B cell (primary cell): Measurements from ENCODE around the gene C11orf54. TPM values are rescaled to one million over a fixed set of nuclear protein-coding genes. Genes with fewer than 3 reads are reported as not detected.

Source experiments
- ATAC-seq: fragments of 200-7000 bp; cut with Tn5 transposase; one replicate; pipeline ENCODE4 v1.10.0; 2021; ENCODE audit warnings: low read depth, mild to moderate bottlenecking, moderate number of reproducible peaks, moderate library complexity
- CTCF ChIA-PET: fragments of 350-600 bp; sonication (Branson Sonifier 250); formaldehyde crosslinking; loops from one replicate; lab custom pipeline; 2021; ENCODE audit warnings: antibody characterized with exemption, inconsistent platforms; lab: Charles Lee
- POLR2A ChIA-PET: fragments of 350-600 bp; sonication (Branson Sonifier 250); formaldehyde crosslinking; loops from one replicate; lab custom pipeline; 2021; ENCODE audit warnings: antibody characterized with exemption; lab: Charles Lee
- DNase-seq: peaks from one replicate; pipeline ENCODE4 v3.0.0; 2013
- H2AFZ ChIP-seq: 2 replicates; pipeline ENCODE4 v1.6.1; 2012; ENCODE audit warnings: mild to moderate bottlenecking, low read depth, low read length; ENCODE audit not compliant: insufficient read depth, poor library complexity, severe bottlenecking
- H3K27ac ChIP-seq, 2 donors: 1 replicate in 1 of 2; 2 replicates in 1 of 2; pipeline ENCODE4 v1.5.1; 2012 to 2013; ENCODE audit warnings: low read length in 2 of 2, mild to moderate bottlenecking in 2 of 2, moderate library complexity in 1 of 2
- H3K27me3 ChIP-seq, 4 experiments: fragments of 200-600 bp in 1 of 4; sonication (generic) in 1 of 4; replicated peaks in 1 of 4; 1 replicate in 2 of 4; 2 replicates in 2 of 4; pipeline versions ENCODE4 v1.6.1 to v1.7.0; 2013 to 2016; ENCODE audit warnings: low read length in 3 of 4, mild to moderate bottlenecking in 2 of 4, mixed read lengths in 1 of 4, moderate library complexity in 1 of 4; ENCODE audit not compliant: insufficient read depth in 4 of 4, control insufficient read depth in 3 of 4; ENCODE audit errors: control extremely low read depth in 1 of 4
- H3K36me3 ChIP-seq, 2 experiments: replicated peaks in 1 of 2; 1 replicate in 1 of 2; 2 replicates in 1 of 2; pipeline versions ENCODE4 v1.6.1 to v1.7.1; 2013; ENCODE audit warnings: low read length in 1 of 2; ENCODE audit not compliant: insufficient read depth in 2 of 2, control insufficient read depth in 1 of 2; ENCODE audit errors: control extremely low read depth in 1 of 2, extremely low read depth in 1 of 2
- H3K4me1 ChIP-seq, 2 donors: fragments of 200-600 bp in 1 of 2; sonication (generic) in 1 of 2; 1 replicate in 1 of 2; 2 replicates in 1 of 2; pipeline versions ENCODE4 v1.5.1 to v1.6.1; 2013 to 2017; ENCODE audit warnings: low read length in 2 of 2; ENCODE audit not compliant: control insufficient read depth in 2 of 2, insufficient read depth in 2 of 2
- H3K4me2 ChIP-seq: replicated peaks from 2 replicates; pipeline ENCODE3; 2012; ENCODE audit warnings: mild to moderate bottlenecking, low read depth, low read length; ENCODE audit not compliant: poor library complexity, severe bottlenecking
- H3K4me3 ChIP-seq, 5 experiments: fragments of 200-600 bp in 1 of 5; sonication (generic) in 1 of 5; 1 replicate in 3 of 5; 2 replicates in 2 of 5; pipeline versions ENCODE4 v1.5.1 to v1.7.0; 2011 to 2016; ENCODE audit warnings: low read length in 4 of 5, mild to moderate bottlenecking in 4 of 5, low read depth in 2 of 5, control low read depth in 1 of 5, moderate library complexity in 1 of 5; ENCODE audit not compliant: insufficient read depth in 1 of 5; ENCODE audit errors: control extremely low read depth in 1 of 5, extremely low read depth in 1 of 5
- H3K79me2 ChIP-seq: fragments of 200-600 bp; sonication (generic); one replicate; pipeline ENCODE4 v1.6.0; 2016; ENCODE audit warnings: low read length; ENCODE audit not compliant: control insufficient read depth, insufficient read depth
- H3K9ac ChIP-seq: fragments of 200-600 bp; sonication (generic); 2 replicates; pipeline ENCODE4 v1.6.1; 2017; ENCODE audit warnings: mild to moderate bottlenecking, low read length, moderate library complexity
- H3K9me3 ChIP-seq, 3 donors: one replicate each; pipeline versions ENCODE4 v1.6.1 to v1.7.1; 2013; ENCODE audit warnings: low read length in 2 of 3; ENCODE audit not compliant: control insufficient read depth in 2 of 3, insufficient read depth in 1 of 3; ENCODE audit errors: control extremely low read depth in 1 of 3
- H4K20me1 ChIP-seq: 2 replicates; pipeline ENCODE4 v1.6.0; 2012; ENCODE audit warnings: mild to moderate bottlenecking, low read length; ENCODE audit not compliant: insufficient read depth, control insufficient read depth, poor library complexity, severe bottlenecking
- H3K27ac Mint-ChIP-seq: one replicate; pipeline ENCODE4 v1.8.0; 2021; ENCODE audit warnings: mixed read lengths
- H3K27me3 Mint-ChIP-seq: one replicate; pipeline ENCODE4 v1.8.0; 2021; ENCODE audit warnings: mixed read lengths
- H3K4me1 Mint-ChIP-seq: one replicate; pipeline ENCODE4 v1.8.0; 2021; ENCODE audit warnings: mixed read lengths
- H3K4me3 Mint-ChIP-seq: one replicate; pipeline ENCODE4 v1.8.0; 2021; ENCODE audit warnings: mixed read lengths
- H3K9me3 Mint-ChIP-seq: one replicate; pipeline ENCODE4 v1.8.0; 2022; ENCODE audit warnings: mixed read lengths; ENCODE audit not compliant: insufficient read depth
- EZH2 ChIP-seq: IDR thresholded peaks from 2 replicates; pipeline ENCODE4 v1.6.1; 2012; ENCODE audit warnings: borderline replicate concordance, low read depth, mild to moderate bottlenecking, moderate library complexity, low read length; ENCODE audit not compliant: insufficient read depth, poor library complexity, severe bottlenecking
- WGBS: methylation state at CpG from one replicate; pipeline ENCODE4 v1.1.5; 2013; ENCODE audit warnings: missing lambda C conversion rate; ENCODE audit not compliant: insufficient coverage; 5-methylcytosine and 5-hydroxymethylcytosine counted together
- intact Hi-C: fragments of 100-400 bp; cut with micrococcal nuclease; formaldehyde crosslinking; loops from one replicate; pipeline ENCODE4 v1.10.0; 2022
- polyA plus RNA-seq: library from polyadenylated mRNA; depleted of rRNA; stranded (reverse); fragments of >200 nt; gene quantifications from 2 replicates; pipeline ENCODE4 v1.2.3, GENCODE V29; 2012
- small RNA-seq: library from RNA; depleted of rRNA; stranded (forward); fragments of <200 nt; gene quantifications from one replicate; pipeline ENCODE3, GENCODE V24; 2012; ENCODE audit warnings: low replicate concordance, low read depth; ENCODE audit not compliant: insufficient read length
- total RNA-seq, 2 donors: library from RNA; stranded (reverse); fragments of 120-200 nt in 1 of 2; gene quantifications; 1 replicate in 1 of 2; 2 replicates in 1 of 2; pipeline versions ENCODE4 v1.2.3 to v1.2.4, GENCODE V29; 2013 to 2022
- TF ChIP-seq, protein P1 (sequence below): fragments of 200-600 bp; IDR thresholded peaks from one replicate; pipeline ENCODE4 v1.8.0; 2022; ENCODE audit warnings: antibody characterized with exemption, mild to moderate bottlenecking

C11orf54 gene
- total and polyA plus RNA-seq, 2 donors (not counting 1 experiment from before 2014, with no cell fraction given): 9.2 to 38.9 TPM

DNA sequence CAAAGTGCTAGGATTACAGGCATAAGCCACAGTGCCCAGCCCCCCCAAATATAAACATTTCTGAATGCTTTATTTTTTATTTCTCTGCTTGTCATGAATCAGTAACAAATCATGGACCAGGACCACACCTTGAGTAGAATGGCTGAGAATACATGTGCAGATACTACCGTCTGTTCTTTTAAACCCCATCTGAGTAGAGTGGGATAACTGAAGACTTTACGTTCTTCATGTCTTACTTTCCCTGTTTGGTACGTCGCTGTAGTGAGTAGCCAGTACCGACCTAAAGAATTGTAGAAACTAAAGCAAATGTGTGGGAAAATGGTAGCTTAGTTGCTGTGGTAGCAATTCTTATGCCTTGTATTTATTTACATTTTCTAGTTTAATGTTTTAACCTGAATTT is 72.5 kb downstream of the C11orf54 start:
- peaks cover 10 to 60% of the 10 kb centered on the region in 2 experiments for H3K36me3 ChIP-seq

More for the DNA sequence above, 72.5 kb downstream of the C11orf54 start:
- Mint-ChIP-seq H3K9me3 (no peaks in the 10 kb centered on the region), H3K27me3 (no peaks in the 10 kb centered on the region), H3K4me3 (no peak overlapping the region), H3K27ac (no peak overlapping the region), H3K4me1 (no peaks in the 10 kb centered on the region)
- ATAC-seq (no peak), DNase-seq (no peak)
- CTCF ChIA-PET: no interaction called here
- TF ChIP-seq, protein P1, sequence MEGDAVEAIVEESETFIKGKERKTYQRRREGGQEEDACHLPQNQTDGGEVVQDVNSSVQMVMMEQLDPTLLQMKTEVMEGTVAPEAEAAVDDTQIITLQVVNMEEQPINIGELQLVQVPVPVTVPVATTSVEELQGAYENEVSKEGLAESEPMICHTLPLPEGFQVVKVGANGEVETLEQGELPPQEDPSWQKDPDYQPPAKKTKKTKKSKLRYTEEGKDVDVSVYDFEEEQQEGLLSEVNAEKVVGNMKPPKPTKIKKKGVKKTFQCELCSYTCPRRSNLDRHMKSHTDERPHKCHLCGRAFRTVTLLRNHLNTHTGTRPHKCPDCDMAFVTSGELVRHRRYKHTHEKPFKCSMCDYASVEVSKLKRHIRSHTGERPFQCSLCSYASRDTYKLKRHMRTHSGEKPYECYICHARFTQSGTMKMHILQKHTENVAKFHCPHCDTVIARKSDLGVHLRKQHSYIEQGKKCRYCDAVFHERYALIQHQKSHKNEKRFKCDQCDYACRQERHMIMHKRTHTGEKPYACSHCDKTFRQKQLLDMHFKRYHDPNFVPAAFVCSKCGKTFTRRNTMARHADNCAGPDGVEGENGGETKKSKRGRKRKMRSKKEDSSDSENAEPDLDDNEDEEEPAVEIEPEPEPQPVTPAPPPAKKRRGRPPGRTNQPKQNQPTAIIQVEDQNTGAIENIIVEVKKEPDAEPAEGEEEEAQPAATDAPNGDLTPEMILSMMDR: no peak
- TF ChIP-seq EZH2: no peak
- Histone ChIP-seq H3K79me2 (no peaks in the 10 kb centered on the region), H3K9ac (no peak overlapping the region), H3K27me3 (no peaks in the 10 kb centered on the region), H2AFZ (no peak overlapping the region), H4K20me1 (peaks cover 7% of the 10 kb centered on the region), H3K27ac (no peak overlapping the region), H3K4me3 (no peak overlapping the region), H3K4me2 (no peak overlapping the region), H3K4me1 (no peaks in the 10 kb centered on the region), H3K9me3 (no peaks in the 10 kb centered on the region)
- POLR2A ChIA-PET: no interaction called here
- 100% methylated on average over 5 of the region's 5 CpGs for WGBS
- intact Hi-C loops: no loop called here

Small RNAs within 50 kb of the gene (small RNA-seq; reads per million reads assigned to genes)
- gene RF00019 (not detected), gene RF00493 (21.6 reads per million, percentile 90 among the genes with 10 or more reads in this experiment), gene SCARNA9 (not detected), gene SNORA1 (not detected), gene SNORA18 (not detected), gene SNORA25 (not detected), gene SNORA32 (not detected), gene SNORA40 (not detected), gene SNORA8 (not detected), gene SNORD5 (not detected), gene SNORD6 (15,636 reads per million, percentile 99 among the genes with 10 or more reads in this experiment)

Other genes starting within 250 kb of the C11orf54 start
- 2.0 and 3.6 TPM in 2 replicates for gene SMCO4, start 198.3 kb upstream of the C11orf54 start, total RNA-seq
- gene SMCO4, start 198.3 kb upstream of the C11orf54 start, polyA plus RNA-seq: 1.3 and 5.1 TPM in 2 replicates
- gene CEP295, start 80.0 kb upstream of the C11orf54 start, total RNA-seq: 24.8 and 25.8 TPM in 2 replicates
- gene CEP295, start 80.0 kb upstream of the C11orf54 start, polyA plus RNA-seq: 12.2 and 14.7 TPM in 2 replicates
- 230 and 235 TPM in 2 replicates for gene TAF1D, start 177 bp upstream of the C11orf54 start, total RNA-seq
- gene TAF1D, start 177 bp upstream of the C11orf54 start, polyA plus RNA-seq: 127 and 226 TPM in 2 replicates
- 78.1 and 82.7 TPM in 2 replicates for gene MED17, start 42.6 kb downstream of the C11orf54 start, total RNA-seq
- gene MED17, start 42.6 kb downstream of the C11orf54 start, polyA plus RNA-seq: 26.1 and 38.5 TPM in 2 replicates
- not detected in 2 replicates for gene VSTM5, start 108.9 kb downstream of the C11orf54 start, total RNA-seq
- gene VSTM5, start 108.9 kb downstream of the C11orf54 start, polyA plus RNA-seq: not detected in 2 replicates